CD4-positive, alpha-beta T cell (primary cell): Measurements from ENCODE around the gene DHRSX. TPM values are rescaled to one million over a fixed set of nuclear protein-coding genes. Genes with fewer than 3 reads are reported as not detected.
"Not testable (repeated sequence)": the region's sequence is repeated elsewhere in the genome, so short reads cannot be mapped to it uniquely, and the experiment has no call there.

Source experiments
- ATAC-seq: fragments of 200-7000 bp; cut with Tn5 transposase; one replicate; pipeline ENCODE4 v1.10.0; 2022; ENCODE audit warnings: mild to moderate bottlenecking; ENCODE audit not compliant: poor library complexity
- CTCF ChIA-PET: fragments of 350-600 bp; sonication (Branson Sonifier 250); formaldehyde crosslinking; loops from one replicate; lab custom pipeline; 2021; ENCODE audit warnings: antibody characterized with exemption, inconsistent platforms; lab: Charles Lee
- POLR2A ChIA-PET: fragments of 350-600 bp; sonication (Branson Sonifier 250); formaldehyde crosslinking; loops from one replicate; lab custom pipeline; 2021; ENCODE audit warnings: antibody characterized with exemption, inconsistent platforms; lab: Charles Lee
- DNase-seq, 14 experiments: peaks; one replicate each; pipeline ENCODE4 v3.0.0-alpha.2; 2013 to 2020; ENCODE audit warnings: mixed read lengths in 2 of 14
- H3K27ac ChIP-seq, 2 donors: one replicate each; pipeline versions ENCODE4 v1.5.1 to v1.7.0; 2013; ENCODE audit warnings: low read length in 2 of 2, low read depth in 1 of 2, mild to moderate bottlenecking in 1 of 2
- H3K27me3 ChIP-seq, 2 experiments: 1 replicate in 1 of 2; 2 replicates in 1 of 2; pipeline versions ENCODE4 v1.6.1 to v1.7.0; 2013; ENCODE audit warnings: low read length in 2 of 2, control low read depth in 1 of 2, mild to moderate bottlenecking in 1 of 2, moderate library complexity in 1 of 2; ENCODE audit not compliant: insufficient read depth in 2 of 2, control insufficient read depth in 1 of 2
- H3K36me3 ChIP-seq: one replicate; pipeline ENCODE4 v1.6.1; 2013; ENCODE audit warnings: low read length, control low read depth; ENCODE audit not compliant: insufficient read depth
- H3K4me1 ChIP-seq: one replicate; pipeline ENCODE4 v1.6.1; 2013; ENCODE audit warnings: low read length, control low read depth; ENCODE audit not compliant: insufficient read depth
- H3K4me3 ChIP-seq: one replicate; pipeline ENCODE4 v1.5.1; 2013; ENCODE audit warnings: mild to moderate bottlenecking, low read length, moderate library complexity
- H3K9me3 ChIP-seq, 2 experiments: 1 replicate in 1 of 2; 2 replicates in 1 of 2; pipeline versions ENCODE4 v1.6.1 to v1.7.0; 2013; ENCODE audit warnings: low read length in 2 of 2, mild to moderate bottlenecking in 2 of 2, control low read depth in 1 of 2, moderate library complexity in 1 of 2; ENCODE audit not compliant: control insufficient read depth in 1 of 2, insufficient read depth in 1 of 2
- H3K27ac Mint-ChIP-seq: one replicate; pipeline ENCODE4 v1.8.0; 2020; ENCODE audit warnings: mixed read lengths
- H3K27me3 Mint-ChIP-seq: one replicate; pipeline ENCODE4 v1.8.0; 2021; ENCODE audit warnings: mixed read lengths
- H3K36me3 Mint-ChIP-seq: one replicate; pipeline ENCODE4 v1.8.0; 2021; ENCODE audit warnings: low read depth, mixed read lengths
- H3K4me1 Mint-ChIP-seq: one replicate; pipeline ENCODE4 v1.8.0; 2021; ENCODE audit warnings: low read depth, mixed read lengths
- H3K4me3 Mint-ChIP-seq: one replicate; pipeline ENCODE4 v1.8.0; 2020; ENCODE audit warnings: mild to moderate bottlenecking, mixed read lengths
- H3K9me3 Mint-ChIP-seq: one replicate; pipeline ENCODE4 v1.8.0; 2020; ENCODE audit warnings: mixed read lengths
- CTCF ChIP-seq: fragments of 200-600 bp; IDR thresholded peaks from one replicate; pipeline ENCODE4 v1.8.0; 2022; ENCODE audit warnings: antibody characterized with exemption, mild to moderate bottlenecking
- intact Hi-C, 2 experiments: fragments of 100-400 bp; cut with DNase I in 1 of 2; cut with micrococcal nuclease in 1 of 2; formaldehyde crosslinking; loops; one replicate each; pipeline versions ENCODE4 v1.15.1 to v1.9.0; 2023 to 2025; cut with DNase I, micrococcal nuclease
- total RNA-seq, 174 experiments: library from RNA in 2 of 174; stranded (reverse) in 2 of 174; gene quantifications; one replicate each; pipeline ENCODE4 v1.2.3 and lab custom pipeline; 2021 to 2026

DHRSX gene
- total RNA-seq, 2 experiments from 2014 or later: 12.1 to 13.9 TPM

- Mint-ChIP-seq H3K4me1 (no peaks in the 10 kb centered on the region), H3K9me3 (peaks cover 5% of the 10 kb centered on the region), H3K36me3 (peaks cover 41% of the 10 kb centered on the region), H3K4me3 (no peak overlapping the region), H3K27ac (no peak overlapping the region), H3K27me3 (no peaks in the 10 kb centered on the region)
- intact Hi-C loops: no loop called here
- no peak overlapping the region for H3K27ac ChIP-seq
- ATAC-seq (no peak), DNase-seq (no peak)
- CTCF ChIA-PET: no interaction called here
- no peaks in the 10 kb centered on the region for H3K27me3 ChIP-seq
- H3K4me1 ChIP-seq: no peaks in the 10 kb centered on the region
- peaks cover 0 to 8% of the 10 kb centered on the region in 2 experiments for H3K9me3 ChIP-seq
- POLR2A ChIA-PET: no interaction called here
- TF ChIP-seq CTCF: no peak
- H3K4me3 ChIP-seq: no peak overlapping the region
- H3K36me3 ChIP-seq: no peaks in the 10 kb centered on the region
Measured at GRCh38 chrX:2383735-2384134, 117.0 kb downstream of the DHRSX start.

DNA sequence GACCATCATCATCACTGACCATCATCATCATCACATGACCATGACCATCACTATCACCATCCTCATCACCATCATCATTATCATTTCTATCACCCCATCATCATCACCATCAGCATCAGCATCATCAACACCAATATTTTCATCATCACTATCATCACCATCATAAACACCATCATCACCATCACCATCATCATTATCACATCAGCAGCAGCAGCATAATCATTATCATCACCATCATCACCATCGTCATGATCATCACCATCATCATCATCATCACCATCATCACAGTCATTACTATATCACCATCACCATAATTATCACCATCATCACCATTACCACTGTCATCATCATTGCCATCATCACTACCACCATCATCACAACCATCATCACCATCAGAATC, 117.6 kb downstream of the DHRSX start:
- no peak overlapping the region for H3K27ac Mint-ChIP-seq
- DNase-seq (no peak), ATAC-seq (no peak)
- Histone ChIP-seq H3K27me3 (no peaks in the 10 kb centered on the region), H3K27ac (no peak overlapping the region), H3K36me3 (no peaks in the 10 kb centered on the region), H3K4me1 (no peaks in the 10 kb centered on the region), H3K9me3 (peaks cover 0 to 8% of the 10 kb centered on the region in 2 experiments), H3K4me3 (no peak overlapping the region)
- peaks cover 37% of the 10 kb centered on the region for H3K36me3 Mint-ChIP-seq
- TF ChIP-seq CTCF: no peak
- no peaks in the 10 kb centered on the region for H3K4me1 Mint-ChIP-seq
- ChIA-PET POLR2A (no interaction called here), CTCF (no interaction called here)
- no peak overlapping the region for H3K4me3 Mint-ChIP-seq
- peaks cover 5% of the 10 kb centered on the region for H3K9me3 Mint-ChIP-seq
- intact Hi-C loops: no loop called here
- H3K27me3 Mint-ChIP-seq: no peaks in the 10 kb centered on the region

DNA sequence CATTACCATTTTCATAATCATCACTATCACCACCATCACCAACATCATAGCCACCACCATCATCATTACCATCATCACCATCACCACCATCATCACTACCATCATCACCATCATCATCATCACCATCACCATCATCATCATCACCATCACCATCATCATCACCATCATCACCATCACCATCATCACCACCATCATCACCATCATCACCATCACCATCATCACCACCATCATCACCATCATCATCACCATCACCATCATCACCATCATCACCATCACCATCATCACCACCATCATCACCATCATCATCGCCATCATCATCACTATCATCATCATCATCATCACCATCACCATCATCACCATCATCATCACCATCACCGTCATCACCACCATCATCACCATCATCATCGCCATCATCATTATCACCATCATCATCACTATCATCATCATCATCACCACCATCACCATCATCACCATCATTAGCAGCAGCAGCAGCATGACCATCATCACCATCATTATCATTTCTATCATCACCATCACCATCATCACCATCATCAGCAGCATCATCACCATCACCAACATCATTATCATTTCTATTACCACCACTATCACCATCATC, 118.2 kb downstream of the DHRSX start:
- H3K4me3 ChIP-seq, intact Hi-C loops, H3K4me1 Mint-ChIP-seq, H3K36me3 ChIP-seq, ATAC-seq, H3K9me3 Mint-ChIP-seq, H3K27ac Mint-ChIP-seq, H3K27me3 Mint-ChIP-seq, H3K9me3 ChIP-seq, H3K4me3 Mint-ChIP-seq, H3K27ac ChIP-seq, DNase-seq, H3K27me3 ChIP-seq, POLR2A ChIA-PET, H3K4me1 ChIP-seq, CTCF ChIA-PET: not testable (repeated sequence)
- peaks cover 37% of the 10 kb centered on the region for H3K36me3 Mint-ChIP-seq

- ChIA-PET CTCF (no interaction called here), POLR2A (no interaction called here)
- Mint-ChIP-seq H3K36me3 (peaks cover 65% of the 10 kb centered on the region), H3K4me1 (no peaks in the 10 kb centered on the region), H3K27ac (no peak overlapping the region), H3K9me3 (peaks cover 5% of the 10 kb centered on the region), H3K4me3 (no peak overlapping the region), H3K27me3 (no peaks in the 10 kb centered on the region)
- intact Hi-C loops: no loop called here
- H3K4me1 ChIP-seq: peaks cover 11% of the 10 kb centered on the region
- no peak overlapping the region for H3K4me3 ChIP-seq
- H3K9me3 ChIP-seq: peaks cover 0 to 11% of the 10 kb centered on the region in 2 experiments
- no peak for TF ChIP-seq CTCF
- H3K36me3 ChIP-seq: no peaks in the 10 kb centered on the region
- no peaks in the 10 kb centered on the region for H3K27me3 ChIP-seq
- no peak overlapping the region for H3K27ac ChIP-seq
- ATAC-seq: no peak
- no peak for DNase-seq
Measured at GRCh38 chrX:2376166-2376565, 124.6 kb downstream of the DHRSX start.
